Measurements from ENCODE around the gene C14orf93. TPM values are rescaled to one million over a fixed set of nuclear protein-coding genes. Genes with fewer than 3 reads are reported as not detected.

C14orf93 gene
- total and polyA plus RNA-seq, 9 of the 15 experiments (the other 6 are each of a cell fraction or from before 2014, with no cell fraction given), result 2.2 to 22.4 (median 16.1) TPM

- no peak for TF ChIP-seq ZBTB40 (IDR thresholded peaks at IDR 0.05)
- no peak for TF ChIP-seq ZBTB40 (CRISPR knock-in tag; IDR thresholded peaks at IDR 0.05)
- TF ChIP-seq STAG1 (CRISPR knock-in tag; IDR thresholded peaks at IDR 0.05; ENCODE audit: borderline replicate concordance), result peak; percentile 42; the same call in 1 of the 2 replicates
- peak; percentile 73 to 89 for TF ChIP-seq RAD21 (CRISPR knock-in tag; conservative IDR thresholded peaks at IDR 0.05 in 1 of 2, IDR thresholded peaks at IDR 0.05 in 1 of 2)
- TF ChIP-seq, protein P1, sequence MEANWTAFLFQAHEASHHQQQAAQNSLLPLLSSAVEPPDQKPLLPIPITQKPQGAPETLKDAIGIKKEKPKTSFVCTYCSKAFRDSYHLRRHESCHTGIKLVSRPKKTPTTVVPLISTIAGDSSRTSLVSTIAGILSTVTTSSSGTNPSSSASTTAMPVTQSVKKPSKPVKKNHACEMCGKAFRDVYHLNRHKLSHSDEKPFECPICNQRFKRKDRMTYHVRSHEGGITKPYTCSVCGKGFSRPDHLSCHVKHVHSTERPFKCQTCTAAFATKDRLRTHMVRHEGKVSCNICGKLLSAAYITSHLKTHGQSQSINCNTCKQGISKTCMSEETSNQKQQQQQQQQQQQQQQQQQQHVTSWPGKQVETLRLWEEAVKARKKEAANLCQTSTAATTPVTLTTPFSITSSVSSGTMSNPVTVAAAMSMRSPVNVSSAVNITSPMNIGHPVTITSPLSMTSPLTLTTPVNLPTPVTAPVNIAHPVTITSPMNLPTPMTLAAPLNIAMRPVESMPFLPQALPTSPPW (CRISPR knock-in tag; IDR thresholded peaks at IDR 0.05), result peak; percentile 33; the same call in 1 of the 2 replicates
- peak; percentile 70 for TF ChIP-seq EGR1 (conservative IDR thresholded peaks at IDR 0.05)
- peak; percentile 72 to 87 (median 84) for TF ChIP-seq CTCF (IDR thresholded peaks at IDR 0.05 in 2 of 3, conservative IDR thresholded peaks at IDR 0.05 in 1 of 3; ENCODE audit: insufficient read depth in 2 of 3, low read depth in 1 of 3, low read length in 3 of 3)
- no peak for TF ChIP-seq ZNF175 (CRISPR knock-in tag; IDR thresholded peaks at IDR 0.05; ENCODE audit: low read depth)
Observed at GRCh38 chr14:22994762-22995275, 15.1 kb downstream of the C14orf93 start (continued).
